ENCODE measurements around the gene CDH23.

CDH23 gene

DNA sequence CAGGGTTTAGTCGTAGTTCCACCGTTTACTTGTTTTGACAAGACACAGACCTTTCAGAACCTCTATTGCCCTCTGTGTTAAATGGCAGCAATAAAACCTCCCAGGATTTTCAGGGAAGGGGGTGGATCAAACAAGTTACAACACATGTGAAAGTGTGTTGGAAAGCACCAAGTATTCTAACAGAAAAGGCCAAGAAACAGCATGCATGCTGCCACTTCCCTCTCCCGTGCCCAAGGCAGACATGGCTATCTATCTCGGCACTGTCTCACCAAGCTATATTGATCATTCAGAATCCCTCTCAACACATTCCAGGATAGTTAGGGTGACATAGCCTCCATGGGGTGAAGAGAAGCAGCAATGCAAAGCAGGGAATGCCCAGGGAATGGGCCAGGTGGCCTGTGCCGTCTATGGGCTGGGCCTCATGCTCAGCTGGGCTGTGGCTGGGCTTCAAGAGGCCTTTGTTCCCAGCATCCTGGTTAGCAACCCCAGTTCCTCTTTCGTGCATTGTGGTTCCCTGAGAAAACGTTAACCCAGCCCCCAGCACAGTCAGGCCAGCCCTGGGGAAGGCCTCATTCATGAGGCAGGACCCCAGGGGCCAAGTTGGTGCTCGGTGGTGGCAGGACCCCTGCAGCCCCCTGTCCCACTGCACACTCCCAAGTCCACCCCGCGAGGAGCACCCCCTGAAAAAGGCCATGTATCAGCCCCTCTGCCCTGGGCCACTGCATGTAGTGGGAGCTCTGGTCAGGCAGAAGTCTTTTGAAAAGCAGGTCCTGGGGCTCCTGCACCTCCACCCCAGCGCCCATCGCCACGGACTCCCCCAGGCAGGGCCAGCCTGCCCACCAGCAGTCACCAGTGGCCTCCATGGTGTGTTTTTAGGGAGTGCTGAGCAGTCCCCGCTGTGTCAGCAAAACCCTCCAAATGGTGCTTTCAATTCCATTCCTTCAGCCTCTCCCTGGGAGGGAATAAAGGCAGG is 351.1 kb downstream of the CDH23 start:
- peak; percentile 68 for DNase-seq (ENCODE audit: extremely low read depth, insufficient read length)
- Histone ChIP-seq H3K27me3 (replicated peaks; ENCODE audit: control insufficient read depth, insufficient read depth, low read length) (no peaks in the 10 kb centered on the region), H3K4me3 (replicated peaks; ENCODE audit: low read depth, low read length) (no peak overlapping the region), H3K36me3 (ENCODE audit: control insufficient read depth, insufficient read depth, low read length) (peaks cover 2% of the 10 kb centered on the region; the same call in 1 of the 2 replicates)
- TF ChIP-seq, protein P1, sequence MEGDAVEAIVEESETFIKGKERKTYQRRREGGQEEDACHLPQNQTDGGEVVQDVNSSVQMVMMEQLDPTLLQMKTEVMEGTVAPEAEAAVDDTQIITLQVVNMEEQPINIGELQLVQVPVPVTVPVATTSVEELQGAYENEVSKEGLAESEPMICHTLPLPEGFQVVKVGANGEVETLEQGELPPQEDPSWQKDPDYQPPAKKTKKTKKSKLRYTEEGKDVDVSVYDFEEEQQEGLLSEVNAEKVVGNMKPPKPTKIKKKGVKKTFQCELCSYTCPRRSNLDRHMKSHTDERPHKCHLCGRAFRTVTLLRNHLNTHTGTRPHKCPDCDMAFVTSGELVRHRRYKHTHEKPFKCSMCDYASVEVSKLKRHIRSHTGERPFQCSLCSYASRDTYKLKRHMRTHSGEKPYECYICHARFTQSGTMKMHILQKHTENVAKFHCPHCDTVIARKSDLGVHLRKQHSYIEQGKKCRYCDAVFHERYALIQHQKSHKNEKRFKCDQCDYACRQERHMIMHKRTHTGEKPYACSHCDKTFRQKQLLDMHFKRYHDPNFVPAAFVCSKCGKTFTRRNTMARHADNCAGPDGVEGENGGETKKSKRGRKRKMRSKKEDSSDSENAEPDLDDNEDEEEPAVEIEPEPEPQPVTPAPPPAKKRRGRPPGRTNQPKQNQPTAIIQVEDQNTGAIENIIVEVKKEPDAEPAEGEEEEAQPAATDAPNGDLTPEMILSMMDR (IDR thresholded peaks at IDR 0.05; ENCODE audit: insufficient read depth, low read length, poor library complexity, severe bottlenecking), result no peak

DNA sequence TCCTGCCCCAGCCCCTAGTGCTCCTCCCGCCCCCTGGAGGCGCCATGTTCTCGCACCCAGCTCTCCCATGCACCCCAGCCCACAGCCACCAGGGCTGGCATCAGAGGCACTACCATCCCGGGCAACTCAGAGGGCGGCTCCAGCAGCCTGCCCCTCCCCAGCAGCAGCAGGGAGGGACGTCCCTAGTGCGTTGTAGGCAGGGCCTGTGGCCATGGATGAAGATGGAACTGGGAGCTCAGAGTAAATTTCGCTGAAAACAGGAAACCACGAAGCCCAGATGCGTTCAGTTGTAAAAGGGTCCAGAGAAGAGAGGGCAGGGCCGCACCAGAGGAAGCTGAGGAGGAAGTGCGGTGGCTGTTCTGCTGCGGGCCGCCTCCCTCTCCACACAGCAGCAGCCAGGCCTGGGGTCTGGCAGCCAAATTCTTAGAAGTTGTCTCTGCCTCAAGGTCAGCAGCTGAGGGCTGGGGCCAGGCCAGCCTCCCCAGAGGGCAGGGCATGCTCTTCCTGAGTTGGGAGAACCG is 352.0 kb downstream of the CDH23 start:
- peaks cover 3% of the 10 kb centered on the region; the same call in 1 of the 2 replicates for H3K36me3 ChIP-seq (ENCODE audit: control insufficient read depth, insufficient read depth, low read length)
- peak; percentile 65 for DNase-seq (ENCODE audit: extremely low read depth, insufficient read length)
- TF ChIP-seq, protein P1 (IDR thresholded peaks at IDR 0.05; ENCODE audit: insufficient read depth, low read length, poor library complexity, severe bottlenecking), result peak; percentile 14
- no peak overlapping the region for H3K4me3 ChIP-seq (replicated peaks; ENCODE audit: low read depth, low read length)
- no peaks in the 10 kb centered on the region for H3K27me3 ChIP-seq (replicated peaks; ENCODE audit: control insufficient read depth, insufficient read depth, low read length)

DNA sequence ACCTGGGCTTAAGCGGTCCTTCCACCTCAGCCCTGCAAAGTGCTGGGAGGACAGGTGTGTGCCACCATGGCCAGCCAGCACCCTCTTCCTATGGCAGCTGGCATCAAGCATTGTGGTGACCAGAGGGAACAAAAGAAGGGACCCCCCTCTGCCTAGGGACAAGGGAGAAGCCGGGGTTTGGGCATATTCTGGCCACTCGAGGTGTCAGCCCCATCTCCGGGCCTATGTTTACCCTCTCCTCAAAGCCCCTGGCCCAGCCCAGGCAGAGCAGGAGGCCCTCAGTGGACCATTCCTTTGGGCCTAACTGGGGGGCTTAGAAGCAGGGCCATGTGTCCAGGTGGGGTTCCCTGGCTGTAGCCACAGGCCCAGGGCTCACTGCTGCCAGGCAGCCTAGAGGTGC is 352.7 kb downstream of the CDH23 start:
- TF ChIP-seq, protein P1 (IDR thresholded peaks at IDR 0.05; ENCODE audit: insufficient read depth, low read length, poor library complexity, severe bottlenecking), result no peak
- Histone ChIP-seq H3K27me3 (replicated peaks; ENCODE audit: control insufficient read depth, insufficient read depth, low read length) (no peaks in the 10 kb centered on the region), H3K4me3 (replicated peaks; ENCODE audit: low read depth, low read length) (no peak overlapping the region), H3K36me3 (ENCODE audit: control insufficient read depth, insufficient read depth, low read length) (peaks cover 3% of the 10 kb centered on the region; the same call in 1 of the 2 replicates)
- no peak for DNase-seq (ENCODE audit: extremely low read depth, insufficient read length)

DNA sequence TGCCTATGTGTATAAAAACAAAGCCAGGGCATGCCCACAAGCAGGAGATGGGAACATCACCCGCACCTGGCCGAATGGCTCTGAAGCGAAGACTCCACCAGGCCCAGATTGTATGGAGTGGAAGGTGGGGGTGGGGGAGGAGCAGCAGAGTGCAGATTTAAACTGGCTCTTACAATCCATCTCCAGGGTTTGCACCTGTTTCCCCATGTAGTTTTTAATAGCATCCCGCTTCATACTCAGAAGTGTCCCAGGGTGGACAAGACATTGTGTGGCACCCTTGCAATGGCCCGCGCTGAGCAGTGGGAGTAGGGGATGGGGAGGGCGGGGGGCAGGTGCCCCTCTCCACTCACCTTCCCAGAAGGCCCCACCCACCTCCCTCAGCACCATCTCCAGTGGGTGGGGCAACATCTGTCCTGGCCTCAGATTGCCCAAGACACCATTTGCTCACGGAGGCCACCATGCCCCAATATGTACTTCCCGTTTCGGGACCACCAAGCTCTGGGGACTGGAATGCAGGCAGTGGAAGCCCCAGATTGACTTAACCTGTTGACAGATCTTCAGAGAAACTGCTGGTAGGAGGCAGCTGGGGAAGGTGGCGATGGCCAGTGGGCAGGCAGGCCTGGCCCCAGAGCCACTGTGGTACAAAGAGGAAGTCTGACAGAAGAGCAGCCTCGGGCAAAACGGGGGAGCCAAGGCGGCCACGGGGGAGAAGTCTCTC is 353.6 kb downstream of the CDH23 start:
- H3K36me3 ChIP-seq (ENCODE audit: control insufficient read depth, insufficient read depth, low read length), result peaks cover 3% of the 10 kb centered on the region; the same call in 1 of the 2 replicates
- DNase-seq (ENCODE audit: extremely low read depth, insufficient read length), result no peak
- TF ChIP-seq, protein P1 (IDR thresholded peaks at IDR 0.05; ENCODE audit: insufficient read depth, low read length, poor library complexity, severe bottlenecking), result no peak
- H3K27me3 ChIP-seq (replicated peaks; ENCODE audit: control insufficient read depth, insufficient read depth, low read length), result no peaks in the 10 kb centered on the region
- no peak overlapping the region for H3K4me3 ChIP-seq (replicated peaks; ENCODE audit: low read depth, low read length)

DNA sequence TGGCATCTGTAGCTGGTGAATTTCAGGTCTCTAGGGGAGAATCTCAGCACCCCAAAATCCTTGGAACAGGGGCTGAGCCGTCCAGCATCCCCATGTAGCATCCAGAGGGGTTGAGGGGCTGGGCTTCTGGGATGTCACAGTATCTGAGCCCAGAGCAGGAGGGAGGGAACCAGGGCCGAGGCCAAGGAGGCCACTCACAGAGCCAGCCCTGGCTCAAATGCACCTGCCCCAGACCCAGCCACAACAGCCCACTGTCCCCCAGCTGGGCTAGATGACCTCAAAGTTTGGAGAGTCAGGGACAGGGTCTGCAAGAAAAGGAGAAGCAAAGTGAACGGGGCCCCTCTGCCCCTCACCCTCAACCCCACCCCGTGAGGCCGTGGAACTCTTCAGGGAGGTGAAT is 354.3 kb downstream of the CDH23 start:
- H3K27me3 ChIP-seq (replicated peaks; ENCODE audit: control insufficient read depth, insufficient read depth, low read length), result no peaks in the 10 kb centered on the region
- H3K36me3 ChIP-seq (ENCODE audit: control insufficient read depth, insufficient read depth, low read length), result peaks cover 3% of the 10 kb centered on the region; the same call in 1 of the 2 replicates
- no peak for DNase-seq (ENCODE audit: extremely low read depth, insufficient read length)
- TF ChIP-seq, protein P1 (IDR thresholded peaks at IDR 0.05; ENCODE audit: insufficient read depth, low read length, poor library complexity, severe bottlenecking), result no peak
- H3K4me3 ChIP-seq (replicated peaks; ENCODE audit: low read depth, low read length), result no peak overlapping the region
